A673 (cell line): ENCODE results near the gene MPP4.

Experiments used
- CTCF ChIP-seq: fragments of 300-800, 200-600 bp; sonication (generic); conservative IDR thresholded peaks from 2 replicates; pipeline ENCODE4 v1.5.1; 2017; ENCODE audit warnings: low read depth, mild to moderate bottlenecking, antibody characterized with exemption, low read length, moderate library complexity, mixed read lengths
- EZH2 ChIP-seq: fragments of 200-600 bp; sonication (generic); IDR thresholded peaks from 2 replicates; pipeline ENCODE4 v1.6.1; 2017; ENCODE audit warnings: borderline replicate concordance, low read depth, mild to moderate bottlenecking, mixed read lengths, antibody characterized with exemption, low read length; ENCODE audit not compliant: poor library complexity, severe bottlenecking

DNA sequence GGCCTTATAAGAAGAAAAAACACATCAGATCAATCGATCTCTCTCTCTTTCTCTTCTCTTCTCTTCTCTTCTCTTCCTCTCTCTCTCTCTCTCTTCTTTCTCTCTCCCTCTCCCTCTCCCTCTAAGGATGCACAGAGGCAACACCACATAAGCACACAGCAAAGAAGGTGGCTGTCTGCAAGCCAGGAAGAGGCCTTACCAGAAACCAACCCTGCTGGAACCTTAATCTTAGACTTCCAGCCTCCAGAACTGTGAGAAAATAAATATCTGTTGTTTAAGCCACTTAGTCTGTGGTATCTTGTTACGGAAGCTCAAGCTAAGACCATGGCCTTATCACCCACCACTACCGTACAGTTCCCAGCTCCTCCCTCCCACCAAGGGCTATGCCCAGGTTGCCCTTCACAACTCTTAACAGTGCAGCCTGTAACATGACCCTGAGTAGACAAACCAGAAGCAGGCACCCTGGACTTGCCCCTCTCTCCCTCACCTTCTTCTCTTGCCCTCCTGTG lies 30.0 kb downstream of the MPP4 start:
- TF ChIP-seq EZH2 = no peak
- no peak for TF ChIP-seq CTCF
